CD4-positive, alpha-beta T cell treated with Interleukin-15 for 4 hours (primary cell): ENCODE results near the gene CNR2.
A peak's percentile ranks its signal among the peaks of the same experiment; 100 is the strongest.
"Not testable (repeated sequence)": the region's sequence is repeated elsewhere in the genome, so short reads cannot be mapped to it uniquely, and the experiment has no call there.

ENCODE experiments used
- DNase-seq: peaks from one replicate; pipeline ENCODE4 v3.0.0-alpha.2; 2020; ENCODE audit warnings: low spot score

CNR2 gene

DNA sequence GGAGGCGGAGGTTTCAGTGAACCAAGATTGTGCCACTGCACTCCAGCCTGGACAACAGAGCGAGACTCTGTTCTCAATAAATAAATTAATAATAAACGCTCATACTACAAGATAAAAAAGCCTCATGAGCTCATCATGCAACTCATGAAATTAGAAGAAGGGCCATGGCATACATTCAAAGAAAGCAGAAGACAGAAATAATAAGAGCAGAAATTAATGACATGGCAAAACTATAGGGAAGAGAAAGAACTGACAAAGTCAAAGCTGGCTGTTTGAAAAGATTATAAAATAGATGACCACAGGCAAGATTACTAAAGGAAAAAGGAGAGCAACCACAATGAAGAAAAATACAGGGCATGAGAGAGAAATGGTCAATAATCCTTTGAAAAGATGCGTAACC is 30.4 kb downstream of the CNR2 start:
- no peak for DNase-seq

DNA sequence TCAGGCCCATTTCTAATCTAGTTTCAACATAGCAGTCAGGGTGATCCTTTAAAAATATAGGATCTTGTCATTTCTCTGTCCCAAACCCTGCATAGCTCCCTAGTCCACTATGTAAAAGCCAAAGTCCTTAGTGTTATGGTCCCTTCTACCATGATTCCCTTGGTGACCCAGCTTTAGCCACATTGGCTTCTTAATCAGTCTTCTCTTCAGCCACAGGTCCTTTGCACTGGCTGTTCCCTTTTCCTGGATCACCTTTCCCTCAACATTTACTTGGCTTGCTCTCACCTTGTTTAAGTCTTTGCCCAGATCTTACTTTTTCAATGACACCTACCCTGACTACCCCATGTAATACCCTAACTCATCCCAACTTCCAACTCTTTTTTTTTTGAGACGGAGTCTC is 33.4 kb downstream of the CNR2 start:
- no peak for DNase-seq

DNA sequence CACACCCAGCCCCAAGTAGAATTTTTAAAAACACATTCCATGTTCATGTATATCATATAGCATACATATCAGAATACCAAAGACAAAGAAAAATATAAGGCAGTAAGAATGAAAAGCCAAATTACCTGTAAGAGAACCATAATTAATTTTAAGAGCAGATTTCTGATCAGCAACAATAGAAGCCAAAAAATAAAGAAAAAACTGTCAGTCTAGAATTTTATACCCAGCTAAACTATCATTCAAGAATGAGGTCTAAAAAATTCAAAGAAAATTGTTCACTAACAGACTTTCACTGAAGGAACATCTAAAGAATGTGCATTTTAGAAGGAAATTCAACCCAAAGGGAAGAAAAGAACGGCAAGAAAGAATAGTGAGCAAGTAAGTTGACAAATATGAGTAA is 34.5 kb downstream of the CNR2 start:
- DNase-seq: no peak

DNA sequence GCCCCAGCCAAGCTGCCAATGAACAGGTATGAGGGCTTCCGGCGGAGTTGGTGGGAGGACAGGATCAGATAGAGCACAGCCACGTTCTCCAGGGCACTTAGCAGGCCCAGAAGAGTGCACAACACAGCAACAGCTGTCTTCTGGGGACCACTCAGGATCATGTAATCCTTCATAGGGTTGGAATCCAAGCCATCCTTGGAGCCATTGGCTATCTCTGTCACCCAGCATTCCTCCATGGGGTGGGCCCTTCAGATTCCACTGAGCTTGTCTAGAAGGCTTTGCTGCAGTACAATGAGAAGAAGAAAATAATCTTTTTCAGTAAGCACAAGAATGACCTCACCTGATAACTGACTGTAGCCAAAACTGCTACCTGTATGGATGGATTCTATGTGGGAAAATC is 37.8 kb downstream of the CNR2 start:
- DNase-seq: no peak

DNA sequence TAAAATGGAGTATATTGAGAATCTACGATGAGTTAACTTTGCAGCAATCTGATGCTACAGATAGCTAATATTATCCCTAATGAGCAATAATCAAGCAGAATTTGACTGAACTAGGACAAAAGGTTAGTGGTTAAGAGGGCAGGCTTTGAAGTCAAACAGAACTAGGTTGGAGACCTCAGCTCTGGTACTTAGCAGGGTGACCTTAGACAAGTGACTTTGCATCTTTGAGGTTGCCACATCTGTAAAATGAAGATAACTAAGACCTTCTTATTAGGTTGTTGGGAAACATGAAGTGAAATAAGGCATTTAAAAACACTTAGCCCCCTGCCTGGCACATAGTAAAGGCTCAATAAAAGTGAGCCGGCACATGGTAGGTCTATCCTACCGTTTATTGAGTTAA is 40.7 kb downstream of the CNR2 start:
- no peak for DNase-seq

DNA sequence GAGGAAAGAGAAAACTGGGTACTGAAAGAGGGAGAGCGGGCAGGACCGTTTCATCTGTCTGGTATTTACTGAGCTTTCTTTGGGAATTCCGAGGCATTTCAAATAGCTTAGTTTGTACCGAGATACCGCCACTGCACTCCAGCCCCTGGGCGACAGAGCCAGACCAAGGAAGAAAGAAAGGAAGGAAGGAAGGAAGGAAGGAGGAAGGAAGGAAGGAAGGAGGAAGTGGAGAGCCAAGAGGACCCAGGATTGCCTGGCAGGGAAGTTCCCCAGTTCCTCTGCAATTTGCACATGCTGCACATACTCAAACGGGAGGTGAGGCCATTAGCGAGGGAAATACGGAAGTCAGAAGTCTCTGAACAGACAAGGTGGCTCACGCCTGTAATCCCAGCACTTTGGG is 44.1 kb downstream of the CNR2 start:
- DNase-seq: no peak

DNA sequence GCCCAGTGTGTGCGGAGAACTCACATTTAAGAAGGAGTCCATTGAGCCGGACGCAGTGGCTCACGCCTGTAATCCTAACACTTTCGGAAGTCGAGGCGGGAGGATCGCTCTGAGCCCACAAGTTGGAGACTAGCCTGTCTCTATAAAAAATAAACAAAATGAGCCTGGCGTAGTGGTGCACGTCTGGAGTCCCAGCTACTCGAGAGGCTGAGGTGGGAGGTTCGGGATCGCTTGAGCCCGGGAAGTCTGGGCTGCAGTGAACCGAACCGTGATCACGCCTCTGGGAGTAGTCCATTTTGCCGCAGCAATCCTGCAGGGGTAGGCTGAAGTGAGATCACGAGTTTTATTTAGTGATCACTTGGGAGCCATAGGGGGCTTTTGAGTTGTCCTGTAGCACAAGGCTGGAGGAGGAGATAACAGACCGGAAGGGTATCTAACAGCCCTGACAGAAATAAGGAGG is 44.6 kb downstream of the CNR2 start:
- DNase-seq: no peak

DNA sequence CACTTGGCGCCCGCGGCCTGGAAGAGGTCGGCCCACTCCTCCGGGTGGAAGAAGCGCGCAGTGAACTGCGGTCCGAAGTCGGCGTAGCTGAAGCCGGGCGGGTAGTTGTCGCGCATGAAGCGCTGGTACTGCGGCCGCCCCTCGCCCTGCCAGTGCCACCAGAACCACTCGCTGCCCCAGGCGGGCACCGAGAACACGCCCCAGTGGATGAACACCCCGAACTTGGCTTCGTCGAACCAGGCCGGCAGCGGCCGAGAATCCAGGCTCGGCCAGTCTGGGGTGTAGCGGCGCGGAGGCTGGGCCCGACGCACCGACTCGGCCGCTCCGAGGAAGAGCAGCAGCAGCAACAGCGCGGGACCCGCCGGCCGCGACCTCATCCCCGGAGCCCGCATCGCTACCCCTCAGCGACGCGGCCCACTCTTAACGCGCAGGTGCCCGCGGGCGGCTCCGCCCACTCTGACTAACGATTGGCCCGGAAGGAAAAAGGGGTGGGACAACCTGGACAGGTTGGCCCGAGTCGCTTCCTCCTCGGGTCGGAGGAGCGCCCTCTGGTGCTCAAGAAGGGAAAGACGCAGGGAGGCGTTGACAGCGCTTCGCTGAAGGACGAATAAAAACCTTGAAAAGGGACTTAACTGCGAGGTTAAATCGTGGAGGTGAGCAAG is 45.1 kb downstream of the CNR2 start, which contains the start of gene FUCA1:
FUCA1 (minus strand) TSS at position 396 of the 662 bp plus-strand sequence; CDS start at position 392, 4 bp downstream.
- DNase-seq: peak; percentile 97

DNA sequence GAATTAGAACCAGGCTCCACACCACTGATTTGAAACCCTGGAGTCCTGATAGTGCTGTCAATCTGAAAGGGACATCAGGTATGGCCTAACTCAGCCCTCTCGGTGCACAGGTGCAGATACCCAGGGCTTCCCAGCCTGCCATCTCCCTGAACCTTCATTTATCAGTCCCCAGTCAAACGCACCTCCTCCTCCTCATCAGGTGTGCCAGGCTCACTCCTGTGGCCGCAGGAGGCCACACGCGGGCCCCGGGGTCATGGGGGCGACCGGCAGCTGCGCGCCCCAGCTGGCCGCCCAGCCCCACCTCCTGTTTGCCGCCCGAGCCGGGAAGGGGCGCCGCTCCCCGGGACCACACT is 45.6 kb downstream of the CNR2 start:
- no peak for DNase-seq

DNA sequence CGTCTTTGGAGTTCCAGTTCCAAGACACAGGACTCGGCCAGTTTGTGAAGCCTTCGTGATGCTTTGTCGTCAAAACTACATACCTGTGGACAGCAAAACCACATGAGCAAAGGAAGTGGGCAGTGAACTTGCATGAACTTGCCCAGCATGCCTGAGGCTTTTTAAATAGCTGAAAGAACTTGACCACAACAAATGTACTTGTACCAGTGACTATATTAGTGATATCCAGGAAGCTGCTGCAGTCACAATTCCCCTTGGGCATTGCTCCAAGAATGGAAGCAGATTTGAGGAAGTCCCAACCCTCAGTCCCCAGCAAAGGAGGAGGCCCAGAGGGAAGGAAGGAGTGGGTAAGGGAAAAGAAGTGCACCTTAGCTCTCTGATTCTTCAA is 47.6 kb downstream of the CNR2 start:
- DNase-seq: no peak

DNA sequence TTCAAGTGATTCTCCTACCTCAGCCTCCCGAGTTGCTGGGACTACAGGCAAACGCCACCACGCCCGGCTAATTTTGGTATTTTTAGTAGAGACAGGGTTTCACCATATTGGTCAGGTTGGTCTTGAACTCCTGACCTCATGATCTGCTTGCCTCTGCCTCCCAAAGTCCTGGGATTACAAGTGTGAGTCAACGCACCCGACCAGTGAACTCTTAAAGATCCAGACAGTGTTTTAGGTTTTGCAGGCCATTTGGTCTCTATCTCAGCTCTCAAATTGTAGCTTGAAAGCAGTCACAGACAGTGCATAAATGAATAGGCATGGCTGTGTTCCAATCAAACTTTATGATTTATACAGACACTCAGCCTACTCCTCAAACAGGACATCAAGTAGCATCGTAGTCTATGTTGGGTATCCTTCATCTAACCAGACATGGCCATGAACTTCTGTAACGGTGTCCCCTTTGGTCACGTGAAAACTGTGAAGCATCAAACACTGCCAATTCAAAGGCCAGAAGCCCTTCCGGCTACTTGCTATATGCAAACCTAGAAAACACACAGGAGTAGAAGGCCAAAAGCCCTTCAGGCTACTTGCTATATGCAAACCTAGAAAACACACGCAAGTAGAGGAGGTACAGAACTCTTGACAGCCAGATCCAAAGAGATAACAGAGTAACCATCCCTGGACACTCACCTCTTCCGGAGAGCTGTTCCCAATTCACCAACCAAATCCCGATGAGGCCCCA is 48.2 kb downstream of the CNR2 start:
- DNase-seq: no peak

DNA sequence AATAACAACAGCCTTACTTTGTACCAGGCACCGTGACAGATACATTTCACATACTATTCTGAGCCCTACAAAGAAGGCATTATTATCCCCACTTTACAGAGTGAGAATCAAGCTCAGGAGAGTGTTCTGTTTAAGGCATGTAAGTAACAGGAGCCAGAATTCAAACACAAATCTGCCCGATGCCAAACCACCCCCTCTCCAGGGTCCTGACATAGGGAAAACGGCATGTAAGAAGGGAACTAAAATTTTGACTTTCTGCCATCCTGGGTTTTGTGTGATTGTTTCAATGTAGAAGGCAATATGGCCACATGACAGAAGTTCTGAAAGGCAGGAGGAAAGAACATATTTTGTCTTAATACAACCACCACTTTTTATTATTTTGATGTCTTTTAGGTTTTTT is 50.5 kb downstream of the CNR2 start:
- DNase-seq: no peak

DNA sequence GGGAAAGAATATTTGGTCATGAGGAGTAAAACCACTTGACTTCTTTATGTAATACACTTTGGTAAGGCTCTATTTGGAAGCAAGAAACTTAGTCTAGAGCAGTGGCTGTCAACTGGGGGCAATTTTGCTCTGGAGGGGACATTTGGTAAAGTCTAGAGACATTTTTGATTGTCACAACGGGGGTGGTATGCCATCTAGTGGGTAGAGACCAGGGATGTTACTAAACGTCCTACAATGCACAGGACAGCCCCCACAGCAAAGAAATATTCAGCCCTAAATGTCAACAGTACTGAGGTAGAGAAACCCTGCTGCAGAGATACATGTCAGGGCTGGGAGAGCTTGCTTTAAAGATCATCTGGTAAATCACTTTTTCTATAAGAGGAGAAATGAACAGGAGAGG is 58.6 kb downstream of the CNR2 start:
- DNase-seq: no peak

DNA sequence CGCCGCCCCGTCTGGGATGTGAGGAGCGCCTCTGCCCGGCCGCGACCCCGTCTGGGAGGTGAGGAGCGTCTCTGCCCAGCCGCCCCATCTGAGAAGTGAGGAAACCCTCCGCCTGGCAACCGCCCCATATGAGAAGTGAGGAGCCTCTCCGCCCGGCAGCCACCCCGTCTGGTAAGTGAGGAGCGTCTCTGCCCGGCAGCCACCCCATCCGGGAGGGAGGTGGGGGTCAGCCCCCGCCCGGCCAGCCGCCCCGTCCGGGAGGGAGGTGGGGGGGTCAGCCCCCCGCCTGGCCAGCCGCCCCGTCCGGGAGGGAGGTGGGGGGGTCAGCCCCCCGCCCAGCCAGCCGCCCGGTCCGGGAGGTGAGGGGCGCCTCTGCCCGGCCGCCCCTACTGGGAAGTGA is 60.0 kb downstream of the CNR2 start:
- not testable (repeated sequence) for DNase-seq

DNA sequence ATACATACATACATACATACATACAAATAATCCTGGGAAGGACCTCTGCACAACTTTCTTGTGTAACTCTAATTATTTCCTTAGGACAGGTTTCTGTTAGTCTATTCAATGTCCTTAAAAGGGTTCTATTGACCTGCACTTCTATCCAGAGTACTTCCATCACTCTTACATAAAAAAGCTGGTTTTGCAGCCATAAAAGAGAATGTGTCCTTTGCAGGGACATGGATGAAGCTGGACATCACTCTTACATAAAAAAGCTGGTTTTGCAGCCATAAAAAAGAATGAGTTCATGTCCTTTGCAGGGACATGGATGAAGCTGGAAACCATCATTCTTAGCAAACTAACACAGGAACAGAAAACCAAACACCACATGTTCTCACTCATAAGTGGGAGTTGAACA is 61.8 kb downstream of the CNR2 start:
- not testable (repeated sequence) for DNase-seq

DNA sequence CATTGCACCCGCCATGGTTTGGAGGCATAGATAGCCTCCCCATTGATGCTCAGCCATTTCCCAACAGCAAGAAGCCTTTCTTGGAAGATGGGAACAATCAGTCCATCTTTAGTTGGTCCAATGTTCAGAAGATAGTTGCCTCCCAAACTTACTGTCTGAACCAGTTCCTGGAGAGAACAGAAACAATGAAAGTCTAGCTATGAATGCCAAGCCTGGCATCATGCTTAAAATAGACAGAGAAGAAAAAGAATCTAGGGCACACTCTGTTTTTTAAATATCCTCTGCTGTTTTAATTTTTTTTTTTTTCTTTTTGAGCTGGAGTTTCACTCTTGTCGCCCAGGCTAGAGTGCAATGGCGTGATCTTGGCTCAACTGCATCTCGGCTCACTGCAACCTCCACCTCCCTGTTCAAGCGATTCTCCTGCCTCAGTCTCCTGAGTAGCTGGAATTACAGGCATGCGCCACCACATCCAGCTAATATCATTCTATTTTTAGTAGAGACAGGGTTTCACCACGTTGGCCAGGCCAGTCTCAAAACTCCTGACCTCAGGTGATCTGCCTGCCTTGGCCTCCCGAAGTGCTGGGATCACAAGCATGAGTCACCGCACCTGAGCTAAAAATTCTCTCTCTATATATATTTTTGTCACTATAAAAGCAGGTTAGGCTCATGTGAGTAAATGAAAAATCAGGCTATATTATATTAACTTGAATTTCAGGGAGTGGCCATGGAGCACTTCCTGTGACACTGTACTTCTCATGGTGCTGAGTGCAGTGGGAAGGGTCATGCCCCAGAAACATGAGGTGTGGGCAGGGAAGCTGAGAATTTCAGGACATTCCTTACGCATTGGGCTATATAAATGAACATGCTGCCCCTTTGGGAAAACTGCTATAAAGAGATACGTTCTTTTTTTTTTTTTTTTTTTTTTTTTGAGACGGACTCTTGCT is 64.2 kb downstream of the CNR2 start:
- no peak for DNase-seq

DNA sequence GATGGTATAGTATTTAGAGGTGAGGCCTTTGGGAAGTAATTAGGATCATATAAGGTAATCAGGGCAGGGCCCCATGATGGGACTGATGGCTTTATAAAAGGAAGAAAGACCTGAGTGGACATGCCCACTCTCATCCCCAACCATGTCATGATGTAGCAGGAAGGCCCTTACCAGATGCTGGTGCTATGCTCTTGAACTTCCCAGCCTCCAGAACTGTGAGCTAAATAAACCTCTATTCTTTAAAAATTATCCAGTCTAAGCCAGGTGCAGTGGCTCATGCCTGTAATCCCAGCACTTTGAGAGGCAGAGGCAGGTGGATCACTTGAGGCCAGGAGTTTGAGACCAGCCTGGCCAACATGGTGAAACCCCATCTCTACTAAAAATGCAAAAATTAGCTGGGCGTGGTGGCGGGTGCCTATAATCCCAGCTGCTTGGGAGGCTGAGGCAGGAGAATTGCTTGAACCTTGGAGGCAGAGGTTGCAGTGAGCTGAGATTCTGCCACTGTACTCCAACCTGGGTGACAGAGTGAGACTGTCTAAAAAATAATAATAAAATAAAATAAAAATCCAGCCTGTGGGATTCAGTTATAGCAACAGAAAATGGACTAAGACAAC is 65.6 kb downstream of the CNR2 start:
- DNase-seq: not testable (repeated sequence)

DNA sequence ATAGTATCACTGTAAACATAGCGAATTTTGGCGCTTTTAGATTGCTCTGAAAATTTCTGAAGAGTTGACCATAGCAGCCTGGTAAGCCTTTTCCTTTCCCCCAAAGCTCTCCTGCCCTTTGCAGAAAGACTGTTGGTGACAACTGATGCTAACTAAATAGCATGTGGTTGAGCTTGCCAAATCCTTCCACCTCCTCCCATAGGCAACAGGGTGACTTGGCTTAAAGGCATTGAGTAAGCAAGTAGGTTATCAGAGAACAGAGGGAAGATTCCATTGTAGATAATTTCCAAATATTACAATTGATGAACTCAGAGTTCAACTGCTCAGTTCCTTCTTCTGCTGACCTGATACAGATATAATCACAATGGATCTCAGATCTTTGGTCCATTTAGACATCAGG is 68.0 kb downstream of the CNR2 start:
- DNase-seq: no peak

DNA sequence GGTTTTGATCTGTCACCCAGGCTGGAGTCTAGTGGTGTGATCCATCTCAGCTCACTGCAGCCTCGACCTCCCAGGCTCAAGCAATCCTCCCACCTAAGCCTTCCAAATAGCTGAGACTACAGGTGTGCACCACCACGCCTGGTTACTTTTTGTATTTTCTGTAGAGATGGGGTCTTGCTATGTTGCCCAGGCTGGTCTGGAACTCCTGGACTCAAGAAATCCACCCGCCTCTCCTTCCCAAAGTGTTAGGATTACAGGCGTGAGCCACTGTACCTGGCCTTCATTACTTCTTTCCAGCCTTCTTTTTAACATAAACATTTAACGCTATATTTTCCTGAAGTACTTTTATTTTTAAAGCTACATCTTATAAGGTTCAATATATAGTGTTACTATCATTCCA is 69.5 kb downstream of the CNR2 start:
- DNase-seq: no peak

DNA sequence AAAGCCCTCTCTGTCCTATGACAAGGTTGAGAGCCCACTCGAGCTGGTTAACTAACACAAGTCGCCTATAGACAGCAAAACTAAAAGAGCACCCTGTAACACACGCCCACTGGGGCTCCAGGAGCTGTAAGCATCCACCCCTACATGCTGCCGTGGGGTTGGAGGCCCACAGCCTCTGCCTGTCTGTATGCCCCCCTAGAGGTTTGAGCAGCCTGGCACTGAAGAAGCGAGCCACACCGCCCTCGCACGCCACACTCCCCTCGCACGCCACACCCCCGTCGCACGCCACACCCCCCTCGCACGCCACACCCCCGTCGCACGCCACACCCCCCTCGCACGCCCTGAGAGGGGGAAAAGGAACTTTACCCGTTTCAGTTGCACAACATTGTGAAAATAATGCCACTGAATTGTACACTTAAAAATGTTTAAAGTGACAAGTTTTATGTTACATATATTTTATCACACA is 74.7 kb downstream of the CNR2 start:
- peak; percentile 69 for DNase-seq

DNA sequence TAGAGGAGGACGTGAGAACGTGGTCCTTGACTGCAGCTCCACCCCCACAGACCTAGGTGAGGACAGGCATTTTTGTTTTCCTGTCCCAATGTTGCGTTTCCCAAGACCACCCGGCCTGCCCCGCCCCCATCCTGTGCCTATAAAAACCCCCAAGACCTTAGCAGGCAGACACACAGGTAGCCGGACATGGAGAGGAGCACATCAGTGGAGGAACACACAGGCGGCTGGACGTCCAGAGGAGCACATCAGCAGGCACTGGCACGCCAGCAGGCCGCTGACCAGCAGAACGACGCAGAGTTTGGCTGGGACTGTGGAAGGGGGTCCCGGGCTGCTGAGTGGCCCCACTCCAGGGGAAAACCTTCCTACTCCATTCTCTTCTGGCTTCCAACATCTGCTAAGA is 75.3 kb downstream of the CNR2 start:
- DNase-seq: no peak

DNA sequence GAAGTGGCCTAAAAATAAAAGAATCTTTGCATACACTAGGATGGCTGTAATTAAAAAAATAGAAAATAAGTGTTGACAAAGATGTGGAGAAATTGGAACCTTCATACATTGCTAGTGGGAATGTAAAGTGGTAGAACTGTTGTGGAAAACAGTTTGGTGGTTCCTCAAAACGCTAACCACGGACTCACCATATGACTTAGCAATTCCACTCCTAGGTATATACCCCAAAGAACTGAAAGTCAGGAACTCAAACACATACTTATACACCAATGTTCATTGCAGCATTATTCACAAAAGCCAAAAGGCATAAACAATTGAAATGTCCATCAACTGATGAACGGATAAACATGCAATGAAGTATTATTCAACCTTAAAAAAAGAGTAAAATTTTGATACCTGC is 77.1 kb downstream of the CNR2 start:
- no peak for DNase-seq
